WTC11 (cell line): ENCODE measurements around the gene PARK7. TPM values are rescaled to one million over a fixed set of nuclear protein-coding genes. Genes with fewer than 3 reads are reported as not detected.

Experiments
- ATAC-seq: fragments of 200-7000 bp; cut with Tn5 transposase; 2 replicates; pipeline ENCODE4 v1.10.0; 2021; ENCODE audit warnings: mild to moderate bottlenecking, moderate library complexity
- CTCF ChIA-PET: fragments of 300-600 bp; sonication (Branson Sonifier 250); formaldehyde crosslinking; loops from one replicate; lab custom pipeline; 2021; ENCODE audit warnings: antibody characterized with exemption; lab: Charles Lee
- POLR2A ChIA-PET: fragments of 350-600 bp; sonication (Branson Sonifier 250); formaldehyde crosslinking; loops from one replicate; lab custom pipeline; 2021; ENCODE audit warnings: antibody characterized with exemption; lab: Charles Lee
- DNase-seq: peaks from one replicate; pipeline ENCODE4 v3.0.0; 2021; ENCODE audit warnings: low spot score
- H3K27ac Mint-ChIP-seq: 2 replicates; pipeline ENCODE4 v1.8.0; 2021; ENCODE audit warnings: mixed read lengths
- H3K27me3 Mint-ChIP-seq: 2 replicates; pipeline ENCODE4 v1.8.0; 2021; ENCODE audit warnings: low read depth, mild to moderate bottlenecking, moderate library complexity, mixed read lengths
- H3K36me3 Mint-ChIP-seq: 2 replicates; pipeline ENCODE4 v1.8.0; 2021; ENCODE audit warnings: mixed read lengths
- H3K4me1 Mint-ChIP-seq: 2 replicates; pipeline ENCODE4 v1.8.0; 2022; ENCODE audit warnings: mixed read lengths
- H3K4me3 Mint-ChIP-seq: 2 replicates; pipeline ENCODE4 v1.8.0; 2021; ENCODE audit warnings: mild to moderate bottlenecking, moderate library complexity, mixed read lengths
- H3K9me3 Mint-ChIP-seq: 2 replicates; pipeline ENCODE4 v1.8.0; 2021; ENCODE audit warnings: mixed read lengths
- ELF4 ChIP-seq: sonication (generic); formaldehyde crosslinking; IDR thresholded peaks from 2 replicates; pipeline ENCODE4 v1.8.1; 2022; ENCODE audit warnings: low read depth, mild to moderate bottlenecking, moderate library complexity, missing genetic modification reagents
- GABPB1 ChIP-seq: sonication (generic); formaldehyde crosslinking; IDR thresholded peaks from 2 replicates; pipeline ENCODE4 v1.8.1; 2023; ENCODE audit warnings: mild to moderate bottlenecking, missing genetic modification reagents
- JAZF1 ChIP-seq: fragments of 250-450 bp; sonication (Bioruptor Pico); IDR thresholded peaks from 2 replicates; pipeline ENCODE4 v1.9.0; 2021; ENCODE audit warnings: moderate library complexity, mild to moderate bottlenecking, inconsistent platforms
- KAT7 ChIP-seq: sonication (generic); formaldehyde crosslinking; IDR thresholded peaks from 2 replicates; pipeline ENCODE4 v1.8.1; 2023; ENCODE audit warnings: missing genetic modification reagents, mild to moderate bottlenecking, borderline replicate concordance
- NFATC4 ChIP-seq: fragments of 250-450 bp; sonication (Bioruptor Pico); IDR thresholded peaks from 2 replicates; pipeline ENCODE4 v1.9.0; 2021; ENCODE audit warnings: mild to moderate bottlenecking
- NFYB ChIP-seq: sonication (generic); formaldehyde crosslinking; conservative IDR thresholded peaks from 2 replicates; pipeline ENCODE4 v1.8.0; 2022; ENCODE audit warnings: low read depth, missing genetic modification reagents
- NR2C2 ChIP-seq: sonication (generic); formaldehyde crosslinking; IDR thresholded peaks from 2 replicates; pipeline ENCODE4 v1.8.0; 2022; ENCODE audit warnings: mild to moderate bottlenecking, missing genetic modification reagents
- RORB ChIP-seq: fragments of 250-450 bp; sonication (Bioruptor Pico); IDR thresholded peaks from 2 replicates; pipeline ENCODE4 v1.9.0; 2021; ENCODE audit warnings: mild to moderate bottlenecking
- SMAD4 ChIP-seq: sonication (generic); formaldehyde crosslinking; IDR thresholded peaks from 2 replicates; pipeline ENCODE4 v1.8.0; 2022; ENCODE audit warnings: mild to moderate bottlenecking, missing genetic modification reagents
- ZBTB21 ChIP-seq: sonication (generic); formaldehyde crosslinking; IDR thresholded peaks from 2 replicates; pipeline ENCODE4 v1.8.1; 2023; ENCODE audit warnings: mild to moderate bottlenecking, missing genetic modification reagents, borderline replicate concordance
- ZNF138 ChIP-seq: sonication (generic); formaldehyde crosslinking; conservative IDR thresholded peaks from 2 replicates; pipeline ENCODE4 v1.8.1; 2022; ENCODE audit warnings: mild to moderate bottlenecking, moderate library complexity, missing genetic modification reagents
- ZNF317 ChIP-seq: sonication (generic); formaldehyde crosslinking; IDR thresholded peaks from 2 replicates; pipeline ENCODE4 v1.8.1; 2023; ENCODE audit warnings: low read depth, mild to moderate bottlenecking, moderate library complexity, missing genetic modification reagents, borderline replicate concordance
- ZNF423 ChIP-seq: fragments of 250-450 bp; sonication (Bioruptor Pico); IDR thresholded peaks from 2 replicates; pipeline ENCODE4 v2.1.2; 2022; ENCODE audit warnings: mild to moderate bottlenecking, moderate library complexity
- ZNF671 ChIP-seq: fragments of 250-450 bp; sonication (Bioruptor Pico); IDR thresholded peaks from 2 replicates; pipeline ENCODE4 v1.8.0; 2021; ENCODE audit warnings: mild to moderate bottlenecking
- total RNA-seq: library from RNA; stranded (reverse); gene quantifications from 3 replicates; pipeline ENCODE4 v1.2.3, GENCODE V29; 2021
- TF ChIP-seq, protein P1 (sequence below): sonication (generic); formaldehyde crosslinking; IDR thresholded peaks from 2 replicates; pipeline ENCODE4 v1.8.0; 2023; ENCODE audit warnings: missing genetic modification reagents, mild to moderate bottlenecking, borderline replicate concordance
- TF ChIP-seq, protein P2 (sequence below): fragments of 250-450 bp; sonication (Bioruptor Pico); IDR thresholded peaks from 2 replicates; pipeline ENCODE4 v1.9.0; 2021; ENCODE audit warnings: mild to moderate bottlenecking
- TF ChIP-seq, protein P3 (sequence below): sonication (generic); formaldehyde crosslinking; IDR thresholded peaks from 2 replicates; pipeline ENCODE4 v1.8.0; 2022; ENCODE audit warnings: mild to moderate bottlenecking, missing genetic modification reagents
- TF ChIP-seq, protein P4 (sequence below): sonication (generic); formaldehyde crosslinking; IDR thresholded peaks from 2 replicates; pipeline ENCODE4 v1.8.0; 2023; ENCODE audit warnings: missing genetic modification reagents
- TF ChIP-seq, protein P5 (sequence below): sonication (generic); formaldehyde crosslinking; IDR thresholded peaks from 2 replicates; pipeline ENCODE4 v1.8.0; 2022; ENCODE audit warnings: mild to moderate bottlenecking, missing genetic modification reagents
- TF ChIP-seq, protein P6 (sequence below): sonication (generic); formaldehyde crosslinking; IDR thresholded peaks from 2 replicates; pipeline ENCODE4 v1.8.1; 2023; ENCODE audit warnings: mild to moderate bottlenecking, missing genetic modification reagents, moderate library complexity
- TF ChIP-seq, protein P7 (sequence below): fragments of 250-450 bp; sonication (Bioruptor Pico); IDR thresholded peaks from 2 replicates; pipeline ENCODE4 v1.8.0; 2021; ENCODE audit warnings: mild to moderate bottlenecking
- TF ChIP-seq, protein P8 (sequence below): sonication (generic); formaldehyde crosslinking; IDR thresholded peaks from 2 replicates; pipeline ENCODE4 v1.8.1; 2022; ENCODE audit warnings: low read depth, missing genetic modification reagents, borderline replicate concordance

The PARK7 gene
- total RNA-seq, 1 experiment from 2014 or later = 337 TPM

DNA sequence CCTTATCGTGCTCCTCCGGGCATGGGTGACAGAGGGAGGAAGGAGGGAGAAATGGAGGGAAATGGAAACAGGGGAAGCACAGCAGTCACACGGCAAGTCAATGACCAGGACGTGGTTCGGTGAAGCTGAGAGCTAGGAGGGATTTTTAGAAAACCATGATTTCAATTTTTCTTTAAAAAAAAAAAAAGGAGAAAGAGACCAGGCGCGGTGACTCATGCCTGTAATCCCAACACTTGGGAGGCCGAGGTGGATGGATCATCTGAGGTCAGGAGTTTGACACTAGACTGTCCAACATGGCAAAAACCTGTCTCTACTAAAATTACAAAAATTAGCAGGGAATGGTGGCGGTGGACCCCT, 20.1 kb upstream of the PARK7 start (continued):
- TF ChIP-seq, protein P1, sequence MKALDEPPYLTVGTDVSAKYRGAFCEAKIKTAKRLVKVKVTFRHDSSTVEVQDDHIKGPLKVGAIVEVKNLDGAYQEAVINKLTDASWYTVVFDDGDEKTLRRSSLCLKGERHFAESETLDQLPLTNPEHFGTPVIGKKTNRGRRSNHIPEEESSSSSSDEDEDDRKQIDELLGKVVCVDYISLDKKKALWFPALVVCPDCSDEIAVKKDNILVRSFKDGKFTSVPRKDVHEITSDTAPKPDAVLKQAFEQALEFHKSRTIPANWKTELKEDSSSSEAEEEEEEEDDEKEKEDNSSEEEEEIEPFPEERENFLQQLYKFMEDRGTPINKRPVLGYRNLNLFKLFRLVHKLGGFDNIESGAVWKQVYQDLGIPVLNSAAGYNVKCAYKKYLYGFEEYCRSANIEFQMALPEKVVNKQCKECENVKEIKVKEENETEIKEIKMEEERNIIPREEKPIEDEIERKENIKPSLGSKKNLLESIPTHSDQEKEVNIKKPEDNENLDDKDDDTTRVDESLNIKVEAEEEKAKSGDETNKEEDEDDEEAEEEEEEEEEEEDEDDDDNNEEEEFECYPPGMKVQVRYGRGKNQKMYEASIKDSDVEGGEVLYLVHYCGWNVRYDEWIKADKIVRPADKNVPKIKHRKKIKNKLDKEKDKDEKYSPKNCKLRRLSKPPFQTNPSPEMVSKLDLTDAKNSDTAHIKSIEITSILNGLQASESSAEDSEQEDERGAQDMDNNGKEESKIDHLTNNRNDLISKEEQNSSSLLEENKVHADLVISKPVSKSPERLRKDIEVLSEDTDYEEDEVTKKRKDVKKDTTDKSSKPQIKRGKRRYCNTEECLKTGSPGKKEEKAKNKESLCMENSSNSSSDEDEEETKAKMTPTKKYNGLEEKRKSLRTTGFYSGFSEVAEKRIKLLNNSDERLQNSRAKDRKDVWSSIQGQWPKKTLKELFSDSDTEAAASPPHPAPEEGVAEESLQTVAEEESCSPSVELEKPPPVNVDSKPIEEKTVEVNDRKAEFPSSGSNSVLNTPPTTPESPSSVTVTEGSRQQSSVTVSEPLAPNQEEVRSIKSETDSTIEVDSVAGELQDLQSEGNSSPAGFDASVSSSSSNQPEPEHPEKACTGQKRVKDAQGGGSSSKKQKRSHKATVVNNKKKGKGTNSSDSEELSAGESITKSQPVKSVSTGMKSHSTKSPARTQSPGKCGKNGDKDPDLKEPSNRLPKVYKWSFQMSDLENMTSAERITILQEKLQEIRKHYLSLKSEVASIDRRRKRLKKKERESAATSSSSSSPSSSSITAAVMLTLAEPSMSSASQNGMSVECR (CRISPR knock-in tag) = no peak
- no peak for TF ChIP-seq ZNF423 (CRISPR knock-in tag)
- no peak for TF ChIP-seq ZNF671 (CRISPR knock-in tag)

DNA sequence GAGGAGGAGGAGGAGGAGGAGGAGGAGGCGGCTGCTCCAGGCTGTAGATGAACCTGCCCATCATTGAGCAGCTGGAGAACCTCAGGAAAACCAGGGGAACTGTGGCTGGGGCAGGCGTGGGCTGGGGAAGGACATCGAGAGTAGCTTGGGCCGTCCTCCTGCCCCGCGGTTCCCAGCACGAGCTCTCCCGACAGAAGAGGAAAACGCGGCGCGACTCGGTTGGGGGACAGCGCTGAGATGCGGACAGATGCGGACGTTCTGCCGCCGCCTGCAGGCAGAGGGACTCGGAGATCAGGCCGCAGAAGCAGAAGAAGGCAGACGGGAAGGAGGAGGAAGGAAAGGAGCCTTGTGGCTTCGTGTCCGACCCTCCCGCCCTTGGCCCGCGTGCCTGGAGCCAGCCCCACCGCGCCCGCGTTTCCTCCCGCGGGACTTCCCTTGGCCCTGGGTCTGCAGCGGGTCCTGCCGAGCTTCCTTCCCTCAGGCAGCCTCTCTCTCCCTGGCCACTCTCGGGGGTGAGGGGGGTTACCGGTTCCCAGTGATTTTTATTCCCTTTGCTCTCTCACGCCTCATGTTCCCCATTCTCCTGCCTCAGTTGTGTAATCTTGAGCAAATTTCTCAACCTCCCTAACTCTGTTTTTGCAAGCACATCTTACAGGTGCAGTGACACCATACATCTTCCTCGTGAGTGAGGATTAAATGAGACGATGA, 19.1 kb upstream of the PARK7 start:
- Mint-ChIP-seq H3K36me3 (no peaks in the 10 kb centered on the region), H3K27ac (no peak overlapping the region), H3K4me1 (peaks cover 16% of the 10 kb centered on the region), H3K27me3 (peaks cover 63% of the 10 kb centered on the region), H3K4me3 (peak overlapping the region; percentile 54), H3K9me3 (no peaks in the 10 kb centered on the region)
- DNase-seq (peak; percentile 78), ATAC-seq (peak; percentile 95)
- ChIA-PET POLR2A (no interaction called here), CTCF (interaction anchor here (0.6 to 1.6 kb wide), 10 partner anchors 29 to 467 kb away, joined by 3 to 6 read pairs (median 4); no protein-coding TSS in a partner anchor)
- no peak for TF ChIP-seq ZNF317 (CRISPR knock-in tag)
- peak; percentile 77 for TF ChIP-seq NR2C2 (CRISPR knock-in tag)
- TF ChIP-seq, protein P2, sequence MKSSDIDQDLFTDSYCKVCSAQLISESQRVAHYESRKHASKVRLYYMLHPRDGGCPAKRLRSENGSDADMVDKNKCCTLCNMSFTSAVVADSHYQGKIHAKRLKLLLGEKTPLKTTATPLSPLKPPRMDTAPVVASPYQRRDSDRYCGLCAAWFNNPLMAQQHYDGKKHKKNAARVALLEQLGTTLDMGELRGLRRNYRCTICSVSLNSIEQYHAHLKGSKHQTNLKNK = no peak
- TF ChIP-seq, protein P3, sequence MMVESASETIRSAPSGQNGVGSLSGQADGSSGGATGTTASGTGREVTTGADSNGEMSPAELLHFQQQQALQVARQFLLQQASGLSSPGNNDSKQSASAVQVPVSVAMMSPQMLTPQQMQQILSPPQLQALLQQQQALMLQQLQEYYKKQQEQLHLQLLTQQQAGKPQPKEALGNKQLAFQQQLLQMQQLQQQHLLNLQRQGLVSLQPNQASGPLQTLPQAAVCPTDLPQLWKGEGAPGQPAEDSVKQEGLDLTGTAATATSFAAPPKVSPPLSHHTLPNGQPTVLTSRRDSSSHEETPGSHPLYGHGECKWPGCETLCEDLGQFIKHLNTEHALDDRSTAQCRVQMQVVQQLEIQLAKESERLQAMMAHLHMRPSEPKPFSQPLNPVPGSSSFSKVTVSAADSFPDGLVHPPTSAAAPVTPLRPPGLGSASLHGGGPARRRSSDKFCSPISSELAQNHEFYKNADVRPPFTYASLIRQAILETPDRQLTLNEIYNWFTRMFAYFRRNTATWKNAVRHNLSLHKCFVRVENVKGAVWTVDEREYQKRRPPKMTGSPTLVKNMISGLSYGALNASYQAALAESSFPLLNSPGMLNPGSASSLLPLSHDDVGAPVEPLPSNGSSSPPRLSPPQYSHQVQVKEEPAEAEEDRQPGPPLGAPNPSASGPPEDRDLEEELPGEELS (CRISPR knock-in tag) = peak; percentile 63; the same call in 1 of the 2 replicates
- TF ChIP-seq, protein P4, sequence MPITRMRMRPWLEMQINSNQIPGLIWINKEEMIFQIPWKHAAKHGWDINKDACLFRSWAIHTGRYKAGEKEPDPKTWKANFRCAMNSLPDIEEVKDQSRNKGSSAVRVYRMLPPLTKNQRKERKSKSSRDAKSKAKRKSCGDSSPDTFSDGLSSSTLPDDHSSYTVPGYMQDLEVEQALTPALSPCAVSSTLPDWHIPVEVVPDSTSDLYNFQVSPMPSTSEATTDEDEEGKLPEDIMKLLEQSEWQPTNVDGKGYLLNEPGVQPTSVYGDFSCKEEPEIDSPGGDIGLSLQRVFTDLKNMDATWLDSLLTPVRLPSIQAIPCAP (CRISPR knock-in tag) = peak; percentile 90
- TF ChIP-seq, protein P5, sequence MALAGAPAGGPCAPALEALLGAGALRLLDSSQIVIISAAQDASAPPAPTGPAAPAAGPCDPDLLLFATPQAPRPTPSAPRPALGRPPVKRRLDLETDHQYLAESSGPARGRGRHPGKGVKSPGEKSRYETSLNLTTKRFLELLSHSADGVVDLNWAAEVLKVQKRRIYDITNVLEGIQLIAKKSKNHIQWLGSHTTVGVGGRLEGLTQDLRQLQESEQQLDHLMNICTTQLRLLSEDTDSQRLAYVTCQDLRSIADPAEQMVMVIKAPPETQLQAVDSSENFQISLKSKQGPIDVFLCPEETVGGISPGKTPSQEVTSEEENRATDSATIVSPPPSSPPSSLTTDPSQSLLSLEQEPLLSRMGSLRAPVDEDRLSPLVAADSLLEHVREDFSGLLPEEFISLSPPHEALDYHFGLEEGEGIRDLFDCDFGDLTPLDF (CRISPR knock-in tag) = peak; percentile 93
- peak; percentile 87 for TF ChIP-seq SMAD4 (CRISPR knock-in tag)
- TF ChIP-seq KAT7 = no peak
- TF ChIP-seq ZBTB21 = no peak; the same call in 1 of the 2 replicates
- 0 out of 2 replicates have a peak, but pooled peaks have one; percentile 54 for TF ChIP-seq ZNF138
- TF ChIP-seq RORB (CRISPR knock-in tag) = no peak
- no peak for TF ChIP-seq NFATC4 (CRISPR knock-in tag)
- TF ChIP-seq, protein P6, sequence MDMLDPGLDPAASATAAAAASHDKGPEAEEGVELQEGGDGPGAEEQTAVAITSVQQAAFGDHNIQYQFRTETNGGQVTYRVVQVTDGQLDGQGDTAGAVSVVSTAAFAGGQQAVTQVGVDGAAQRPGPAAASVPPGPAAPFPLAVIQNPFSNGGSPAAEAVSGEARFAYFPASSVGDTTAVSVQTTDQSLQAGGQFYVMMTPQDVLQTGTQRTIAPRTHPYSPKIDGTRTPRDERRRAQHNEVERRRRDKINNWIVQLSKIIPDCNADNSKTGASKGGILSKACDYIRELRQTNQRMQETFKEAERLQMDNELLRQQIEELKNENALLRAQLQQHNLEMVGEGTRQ (CRISPR knock-in tag) = no peak
- TF ChIP-seq, protein P7, sequence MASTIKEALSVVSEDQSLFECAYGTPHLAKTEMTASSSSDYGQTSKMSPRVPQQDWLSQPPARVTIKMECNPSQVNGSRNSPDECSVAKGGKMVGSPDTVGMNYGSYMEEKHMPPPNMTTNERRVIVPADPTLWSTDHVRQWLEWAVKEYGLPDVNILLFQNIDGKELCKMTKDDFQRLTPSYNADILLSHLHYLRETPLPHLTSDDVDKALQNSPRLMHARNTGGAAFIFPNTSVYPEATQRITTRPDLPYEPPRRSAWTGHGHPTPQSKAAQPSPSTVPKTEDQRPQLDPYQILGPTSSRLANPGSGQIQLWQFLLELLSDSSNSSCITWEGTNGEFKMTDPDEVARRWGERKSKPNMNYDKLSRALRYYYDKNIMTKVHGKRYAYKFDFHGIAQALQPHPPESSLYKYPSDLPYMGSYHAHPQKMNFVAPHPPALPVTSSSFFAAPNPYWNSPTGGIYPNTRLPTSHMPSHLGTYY (CRISPR knock-in tag) = no peak
- TF ChIP-seq, protein P8, sequence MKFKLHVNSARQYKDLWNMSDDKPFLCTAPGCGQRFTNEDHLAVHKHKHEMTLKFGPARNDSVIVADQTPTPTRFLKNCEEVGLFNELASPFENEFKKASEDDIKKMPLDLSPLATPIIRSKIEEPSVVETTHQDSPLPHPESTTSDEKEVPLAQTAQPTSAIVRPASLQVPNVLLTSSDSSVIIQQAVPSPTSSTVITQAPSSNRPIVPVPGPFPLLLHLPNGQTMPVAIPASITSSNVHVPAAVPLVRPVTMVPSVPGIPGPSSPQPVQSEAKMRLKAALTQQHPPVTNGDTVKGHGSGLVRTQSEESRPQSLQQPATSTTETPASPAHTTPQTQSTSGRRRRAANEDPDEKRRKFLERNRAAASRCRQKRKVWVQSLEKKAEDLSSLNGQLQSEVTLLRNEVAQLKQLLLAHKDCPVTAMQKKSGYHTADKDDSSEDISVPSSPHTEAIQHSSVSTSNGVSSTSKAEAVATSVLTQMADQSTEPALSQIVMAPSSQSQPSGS (CRISPR knock-in tag) = peak; percentile 47; the same call in 1 of the 2 replicates
- no peak for TF ChIP-seq GABPB1 (CRISPR knock-in tag)
- no peak for TF ChIP-seq JAZF1 (CRISPR knock-in tag)
- TF ChIP-seq NFYB = peak; percentile 40; the same call in 1 of the 2 replicates
- TF ChIP-seq ELF4 (CRISPR knock-in tag) = no peak
